ENCODE measurements around the gene GTPBP3.

DNA sequence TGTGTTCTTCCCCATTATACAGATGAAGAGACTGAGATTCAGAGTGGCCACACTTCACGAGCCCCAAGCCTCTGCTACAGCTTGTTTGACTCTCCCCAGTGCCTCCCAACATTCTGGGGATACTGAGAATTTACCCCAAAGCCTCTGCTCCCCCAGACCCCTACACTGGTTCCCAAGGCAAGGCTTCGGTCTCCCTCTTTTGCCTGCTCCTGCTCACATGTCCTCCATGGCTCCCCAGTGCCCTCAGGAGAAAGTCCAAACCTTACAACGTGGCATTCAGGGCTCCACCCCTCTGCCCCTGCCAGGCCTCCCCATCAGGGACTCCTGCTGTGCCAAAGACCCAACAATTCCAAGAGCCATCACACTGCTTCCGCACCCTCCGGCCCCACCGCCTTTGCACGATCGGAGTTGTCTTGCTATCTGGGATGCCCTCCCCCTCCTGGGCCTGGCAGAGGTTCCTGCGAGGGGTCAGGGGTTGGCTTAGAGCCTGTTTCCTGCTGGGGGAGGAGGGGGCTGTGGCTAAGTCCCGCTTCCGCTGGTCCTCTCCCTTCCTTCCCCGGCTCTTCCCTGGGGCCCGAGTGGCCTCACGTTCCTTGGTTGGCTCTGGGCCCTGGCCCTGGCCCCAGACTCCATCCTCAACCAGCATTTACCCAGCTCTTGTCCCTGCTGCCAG, 15.4 kb downstream of the GTPBP3 start:
- TF ChIP-seq, protein P1, sequence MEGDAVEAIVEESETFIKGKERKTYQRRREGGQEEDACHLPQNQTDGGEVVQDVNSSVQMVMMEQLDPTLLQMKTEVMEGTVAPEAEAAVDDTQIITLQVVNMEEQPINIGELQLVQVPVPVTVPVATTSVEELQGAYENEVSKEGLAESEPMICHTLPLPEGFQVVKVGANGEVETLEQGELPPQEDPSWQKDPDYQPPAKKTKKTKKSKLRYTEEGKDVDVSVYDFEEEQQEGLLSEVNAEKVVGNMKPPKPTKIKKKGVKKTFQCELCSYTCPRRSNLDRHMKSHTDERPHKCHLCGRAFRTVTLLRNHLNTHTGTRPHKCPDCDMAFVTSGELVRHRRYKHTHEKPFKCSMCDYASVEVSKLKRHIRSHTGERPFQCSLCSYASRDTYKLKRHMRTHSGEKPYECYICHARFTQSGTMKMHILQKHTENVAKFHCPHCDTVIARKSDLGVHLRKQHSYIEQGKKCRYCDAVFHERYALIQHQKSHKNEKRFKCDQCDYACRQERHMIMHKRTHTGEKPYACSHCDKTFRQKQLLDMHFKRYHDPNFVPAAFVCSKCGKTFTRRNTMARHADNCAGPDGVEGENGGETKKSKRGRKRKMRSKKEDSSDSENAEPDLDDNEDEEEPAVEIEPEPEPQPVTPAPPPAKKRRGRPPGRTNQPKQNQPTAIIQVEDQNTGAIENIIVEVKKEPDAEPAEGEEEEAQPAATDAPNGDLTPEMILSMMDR (conservative IDR thresholded peaks at IDR 0.05; ENCODE audit: low read depth in 2 of 2): no peak
- no peak for TF ChIP-seq EZH2 (IDR thresholded peaks at IDR 0.05; ENCODE audit: low read depth, unreplicated experiment)
- no peak for TF ChIP-seq CREB1 (CRISPR knock-in tag; IDR thresholded peaks at IDR 0.05; ENCODE audit: low read depth)
- TF ChIP-seq EZH2phosphoT487 (IDR thresholded peaks at IDR 0.05; ENCODE audit: unreplicated experiment): no peak
- no peak for TF ChIP-seq STAT1 (IDR thresholded peaks at IDR 0.05; ENCODE audit: unreplicated experiment)
- no peak for TF ChIP-seq POLR2AphosphoS5 (IDR thresholded peaks at IDR 0.05; ENCODE audit: low read depth)
- TF ChIP-seq ZNF331 (CRISPR knock-in tag; IDR thresholded peaks at IDR 0.05; ENCODE audit: low read depth): no peak
